ENCODE results near the gene FBXW9. TPM values are rescaled to one million over a fixed set of nuclear protein-coding genes. Genes with fewer than 3 reads are reported as not detected.

The FBXW9 gene
- total and polyA plus RNA-seq, 2 experiments from 2014 or later = 6.6 to 19.4 TPM

DNA sequence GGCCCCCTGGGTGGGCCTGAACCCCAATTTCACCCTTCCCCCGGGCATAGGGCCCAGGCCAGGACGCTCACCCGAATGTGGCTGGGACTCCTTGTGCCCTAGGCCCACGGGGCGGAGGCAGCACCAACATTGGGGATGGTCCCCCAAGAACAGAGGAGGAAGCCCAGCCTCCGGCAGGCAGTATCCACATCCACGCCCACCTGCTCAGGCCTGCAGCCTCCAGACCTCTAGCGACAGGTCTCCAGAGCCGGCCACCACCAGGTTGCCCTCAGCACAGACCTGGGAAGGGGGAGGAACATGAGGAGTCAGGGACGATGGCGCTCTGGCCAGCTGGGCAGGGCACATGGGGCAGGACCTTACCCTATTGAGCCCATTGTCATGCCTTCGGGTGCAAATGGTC, 7.4 kb downstream of the FBXW9 start:
- Histone ChIP-seq H3F3A (replicated peaks; ENCODE audit: low read depth) (no peaks in the 10 kb centered on the region), H3K27ac (ENCODE audit: low read depth) (no peak overlapping the region), H2AFZ (no peak overlapping the region), H3K36me3 (ENCODE audit: insufficient read depth) (no peaks in the 10 kb centered on the region), H3K27me3 (ENCODE audit: insufficient read depth) (no peaks in the 10 kb centered on the region), H4K20me1 (replicated peaks; ENCODE audit: insufficient read depth) (no peaks in the 10 kb centered on the region), H3K9me2 (ENCODE audit: insufficient read depth) (no peaks in the 10 kb centered on the region), H3K79me2 (replicated peaks; ENCODE audit: insufficient read depth) (no peaks in the 10 kb centered on the region), H3K4me2 (no peak overlapping the region), H3K4me3 (no peak overlapping the region), H3K4me1 (ENCODE audit: insufficient read depth) (no peaks in the 10 kb centered on the region)
- Mint-ChIP-seq H3K36me3 (ENCODE audit: low read depth) (no peaks in the 10 kb centered on the region; the same call in 2 of the 3 replicates), H3K4me1 (no peaks in the 10 kb centered on the region), H3K27me3 (ENCODE audit: insufficient read depth, low read depth, poor library complexity) (peaks cover 14% of the 10 kb centered on the region), H3K4me3 (no peak overlapping the region), H3K27ac (no peak overlapping the region), H3K9me3 (no peaks in the 10 kb centered on the region)
- DNase-seq (ENCODE audit: low spot score) (no peak), ATAC-seq (no peak)
- no peak for TF ChIP-seq EZH2phosphoT487 (IDR thresholded peaks at IDR 0.05; ENCODE audit: unreplicated experiment)
- TF ChIP-seq, protein P1, sequence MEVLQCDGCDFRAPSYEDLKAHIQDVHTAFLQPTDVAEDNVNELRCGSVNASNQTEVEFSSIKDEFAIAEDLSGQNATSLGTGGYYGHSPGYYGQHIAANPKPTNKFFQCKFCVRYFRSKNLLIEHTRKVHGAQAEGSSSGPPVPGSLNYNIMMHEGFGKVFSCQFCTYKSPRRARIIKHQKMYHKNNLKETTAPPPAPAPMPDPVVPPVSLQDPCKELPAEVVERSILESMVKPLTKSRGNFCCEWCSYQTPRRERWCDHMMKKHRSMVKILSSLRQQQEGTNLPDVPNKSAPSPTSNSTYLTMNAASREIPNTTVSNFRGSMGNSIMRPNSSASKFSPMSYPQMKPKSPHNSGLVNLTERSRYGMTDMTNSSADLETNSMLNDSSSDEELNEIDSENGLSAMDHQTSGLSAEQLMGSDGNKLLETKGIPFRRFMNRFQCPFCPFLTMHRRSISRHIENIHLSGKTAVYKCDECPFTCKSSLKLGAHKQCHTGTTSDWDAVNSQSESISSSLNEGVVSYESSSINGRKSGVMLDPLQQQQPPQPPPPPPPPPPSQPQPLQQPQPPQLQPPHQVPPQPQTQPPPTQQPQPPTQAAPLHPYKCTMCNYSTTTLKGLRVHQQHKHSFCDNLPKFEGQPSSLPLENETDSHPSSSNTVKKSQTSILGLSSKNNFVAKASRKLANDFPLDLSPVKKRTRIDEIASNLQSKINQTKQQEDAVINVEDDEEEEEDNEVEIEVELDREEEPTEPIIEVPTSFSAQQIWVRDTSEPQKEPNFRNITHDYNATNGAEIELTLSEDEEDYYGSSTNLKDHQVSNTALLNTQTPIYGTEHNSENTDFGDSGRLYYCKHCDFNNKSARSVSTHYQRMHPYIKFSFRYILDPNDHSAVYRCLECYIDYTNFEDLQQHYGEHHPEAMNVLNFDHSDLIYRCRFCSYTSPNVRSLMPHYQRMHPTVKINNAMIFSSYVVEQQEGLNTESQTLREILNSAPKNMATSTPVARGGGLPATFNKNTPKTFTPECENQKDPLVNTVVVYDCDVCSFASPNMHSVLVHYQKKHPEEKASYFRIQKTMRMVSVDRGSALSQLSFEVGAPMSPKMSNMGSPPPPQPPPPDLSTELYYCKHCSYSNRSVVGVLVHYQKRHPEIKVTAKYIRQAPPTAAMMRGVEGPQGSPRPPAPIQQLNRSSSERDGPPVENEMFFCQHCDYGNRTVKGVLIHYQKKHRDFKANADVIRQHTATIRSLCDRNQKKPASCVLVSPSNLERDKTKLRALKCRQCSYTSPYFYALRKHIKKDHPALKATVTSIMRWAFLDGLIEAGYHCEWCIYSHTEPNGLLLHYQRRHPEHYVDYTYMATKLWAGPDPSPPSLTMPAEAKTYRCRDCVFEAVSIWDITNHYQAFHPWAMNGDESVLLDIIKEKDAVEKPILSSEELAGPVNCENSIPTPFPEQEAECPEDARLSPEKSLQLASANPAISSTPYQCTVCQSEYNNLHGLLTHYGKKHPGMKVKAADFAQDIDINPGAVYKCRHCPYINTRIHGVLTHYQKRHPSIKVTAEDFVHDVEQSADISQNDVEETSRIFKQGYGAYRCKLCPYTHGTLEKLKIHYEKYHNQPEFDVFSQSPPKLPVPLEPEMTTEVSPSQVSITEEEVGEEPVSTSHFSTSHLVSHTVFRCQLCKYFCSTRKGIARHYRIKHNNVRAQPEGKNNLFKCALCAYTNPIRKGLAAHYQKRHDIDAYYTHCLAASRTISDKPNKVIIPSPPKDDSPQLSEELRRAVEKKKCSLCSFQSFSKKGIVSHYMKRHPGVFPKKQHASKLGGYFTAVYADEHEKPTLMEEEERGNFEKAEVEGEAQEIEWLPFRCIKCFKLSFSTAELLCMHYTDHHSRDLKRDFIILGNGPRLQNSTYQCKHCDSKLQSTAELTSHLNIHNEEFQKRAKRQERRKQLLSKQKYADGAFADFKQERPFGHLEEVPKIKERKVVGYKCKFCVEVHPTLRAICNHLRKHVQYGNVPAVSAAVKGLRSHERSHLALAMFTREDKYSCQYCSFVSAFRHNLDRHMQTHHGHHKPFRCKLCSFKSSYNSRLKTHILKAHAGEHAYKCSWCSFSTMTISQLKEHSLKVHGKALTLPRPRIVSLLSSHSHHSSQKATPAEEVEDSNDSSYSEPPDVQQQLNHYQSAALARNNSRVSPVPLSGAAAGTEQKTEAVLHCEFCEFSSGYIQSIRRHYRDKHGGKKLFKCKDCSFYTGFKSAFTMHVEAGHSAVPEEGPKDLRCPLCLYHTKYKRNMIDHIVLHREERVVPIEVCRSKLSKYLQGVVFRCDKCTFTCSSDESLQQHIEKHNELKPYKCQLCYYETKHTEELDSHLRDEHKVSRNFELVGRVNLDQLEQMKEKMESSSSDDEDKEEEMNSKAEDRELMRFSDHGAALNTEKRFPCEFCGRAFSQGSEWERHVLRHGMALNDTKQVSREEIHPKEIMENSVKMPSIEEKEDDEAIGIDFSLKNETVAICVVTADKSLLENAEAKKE (CRISPR knock-in tag; IDR thresholded peaks at IDR 0.05) = no peak
- no peak for TF ChIP-seq ZNF331 (CRISPR knock-in tag; IDR thresholded peaks at IDR 0.05; ENCODE audit: low read depth)
- TF ChIP-seq, protein P2, sequence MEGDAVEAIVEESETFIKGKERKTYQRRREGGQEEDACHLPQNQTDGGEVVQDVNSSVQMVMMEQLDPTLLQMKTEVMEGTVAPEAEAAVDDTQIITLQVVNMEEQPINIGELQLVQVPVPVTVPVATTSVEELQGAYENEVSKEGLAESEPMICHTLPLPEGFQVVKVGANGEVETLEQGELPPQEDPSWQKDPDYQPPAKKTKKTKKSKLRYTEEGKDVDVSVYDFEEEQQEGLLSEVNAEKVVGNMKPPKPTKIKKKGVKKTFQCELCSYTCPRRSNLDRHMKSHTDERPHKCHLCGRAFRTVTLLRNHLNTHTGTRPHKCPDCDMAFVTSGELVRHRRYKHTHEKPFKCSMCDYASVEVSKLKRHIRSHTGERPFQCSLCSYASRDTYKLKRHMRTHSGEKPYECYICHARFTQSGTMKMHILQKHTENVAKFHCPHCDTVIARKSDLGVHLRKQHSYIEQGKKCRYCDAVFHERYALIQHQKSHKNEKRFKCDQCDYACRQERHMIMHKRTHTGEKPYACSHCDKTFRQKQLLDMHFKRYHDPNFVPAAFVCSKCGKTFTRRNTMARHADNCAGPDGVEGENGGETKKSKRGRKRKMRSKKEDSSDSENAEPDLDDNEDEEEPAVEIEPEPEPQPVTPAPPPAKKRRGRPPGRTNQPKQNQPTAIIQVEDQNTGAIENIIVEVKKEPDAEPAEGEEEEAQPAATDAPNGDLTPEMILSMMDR (conservative IDR thresholded peaks at IDR 0.05; ENCODE audit: low read depth in 2 of 2) = no peak
- TF ChIP-seq, protein P3, sequence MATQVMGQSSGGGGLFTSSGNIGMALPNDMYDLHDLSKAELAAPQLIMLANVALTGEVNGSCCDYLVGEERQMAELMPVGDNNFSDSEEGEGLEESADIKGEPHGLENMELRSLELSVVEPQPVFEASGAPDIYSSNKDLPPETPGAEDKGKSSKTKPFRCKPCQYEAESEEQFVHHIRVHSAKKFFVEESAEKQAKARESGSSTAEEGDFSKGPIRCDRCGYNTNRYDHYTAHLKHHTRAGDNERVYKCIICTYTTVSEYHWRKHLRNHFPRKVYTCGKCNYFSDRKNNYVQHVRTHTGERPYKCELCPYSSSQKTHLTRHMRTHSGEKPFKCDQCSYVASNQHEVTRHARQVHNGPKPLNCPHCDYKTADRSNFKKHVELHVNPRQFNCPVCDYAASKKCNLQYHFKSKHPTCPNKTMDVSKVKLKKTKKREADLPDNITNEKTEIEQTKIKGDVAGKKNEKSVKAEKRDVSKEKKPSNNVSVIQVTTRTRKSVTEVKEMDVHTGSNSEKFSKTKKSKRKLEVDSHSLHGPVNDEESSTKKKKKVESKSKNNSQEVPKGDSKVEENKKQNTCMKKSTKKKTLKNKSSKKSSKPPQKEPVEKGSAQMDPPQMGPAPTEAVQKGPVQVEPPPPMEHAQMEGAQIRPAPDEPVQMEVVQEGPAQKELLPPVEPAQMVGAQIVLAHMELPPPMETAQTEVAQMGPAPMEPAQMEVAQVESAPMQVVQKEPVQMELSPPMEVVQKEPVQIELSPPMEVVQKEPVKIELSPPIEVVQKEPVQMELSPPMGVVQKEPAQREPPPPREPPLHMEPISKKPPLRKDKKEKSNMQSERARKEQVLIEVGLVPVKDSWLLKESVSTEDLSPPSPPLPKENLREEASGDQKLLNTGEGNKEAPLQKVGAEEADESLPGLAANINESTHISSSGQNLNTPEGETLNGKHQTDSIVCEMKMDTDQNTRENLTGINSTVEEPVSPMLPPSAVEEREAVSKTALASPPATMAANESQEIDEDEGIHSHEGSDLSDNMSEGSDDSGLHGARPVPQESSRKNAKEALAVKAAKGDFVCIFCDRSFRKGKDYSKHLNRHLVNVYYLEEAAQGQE (IDR thresholded peaks at IDR 0.05; ENCODE audit: unreplicated experiment) = no peak
- TF ChIP-seq POLR2AphosphoS5 (IDR thresholded peaks at IDR 0.05; ENCODE audit: low read depth) = no peak
- no peak for TF ChIP-seq STAT1 (IDR thresholded peaks at IDR 0.05; ENCODE audit: unreplicated experiment)
- no peak for TF ChIP-seq ZNF114 (CRISPR knock-in tag; IDR thresholded peaks at IDR 0.05)
- TF ChIP-seq, protein P4, sequence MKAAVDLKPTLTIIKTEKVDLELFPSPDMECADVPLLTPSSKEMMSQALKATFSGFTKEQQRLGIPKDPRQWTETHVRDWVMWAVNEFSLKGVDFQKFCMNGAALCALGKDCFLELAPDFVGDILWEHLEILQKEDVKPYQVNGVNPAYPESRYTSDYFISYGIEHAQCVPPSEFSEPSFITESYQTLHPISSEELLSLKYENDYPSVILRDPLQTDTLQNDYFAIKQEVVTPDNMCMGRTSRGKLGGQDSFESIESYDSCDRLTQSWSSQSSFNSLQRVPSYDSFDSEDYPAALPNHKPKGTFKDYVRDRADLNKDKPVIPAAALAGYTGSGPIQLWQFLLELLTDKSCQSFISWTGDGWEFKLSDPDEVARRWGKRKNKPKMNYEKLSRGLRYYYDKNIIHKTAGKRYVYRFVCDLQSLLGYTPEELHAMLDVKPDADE (IDR thresholded peaks at IDR 0.05) = no peak
- TF ChIP-seq EZH2 (IDR thresholded peaks at IDR 0.05; ENCODE audit: low read depth, unreplicated experiment) = no peak
- no peak for TF ChIP-seq CREB1 (CRISPR knock-in tag; IDR thresholded peaks at IDR 0.05; ENCODE audit: low read depth)
- TF ChIP-seq NANOG (IDR thresholded peaks at IDR 0.05; ENCODE audit: borderline replicate concordance) = no peak
- TF ChIP-seq JUNB (IDR thresholded peaks at IDR 0.05; ENCODE audit: unreplicated experiment) = no peak
